HepG2 (cell line): ENCODE measurements around the gene RELB. TPM values are rescaled to one million over a fixed set of nuclear protein-coding genes. Genes with fewer than 3 reads are reported as not detected.

Source experiments
- ARNTL ChIP-seq: sonication (generic); formaldehyde crosslinking; IDR thresholded peaks from 2 replicates; pipeline ENCODE4 v1.4.0; 2020; ENCODE audit warnings: mild to moderate bottlenecking, missing genetic modification reagents
- BRD4 ChIP-seq: sonication (generic); formaldehyde crosslinking; IDR thresholded peaks from 2 replicates; pipeline ENCODE4 v1.4.0; 2020; ENCODE audit warnings: missing genetic modification reagents
- GABPB1 ChIP-seq: IDR thresholded peaks from 2 replicates; pipeline ENCODE4 v1.6.1; 2016; ENCODE audit warnings: mild to moderate bottlenecking, missing genetic modification reagents, moderate library complexity, missing compliant biosample characterization
- GLI4 ChIP-seq: sonication (generic); formaldehyde crosslinking; IDR thresholded peaks from 2 replicates; pipeline ENCODE4 v1.5.1; 2020; ENCODE audit warnings: missing genetic modification reagents, mild to moderate bottlenecking, moderate library complexity, borderline replicate concordance
- HDAC2 ChIP-seq: sonication (generic); formaldehyde crosslinking; IDR thresholded peaks from 2 replicates; pipeline ENCODE4 v1.4.0; 2020; ENCODE audit warnings: missing genetic modification reagents
- KAT7 ChIP-seq: IDR thresholded peaks from 2 replicates; pipeline ENCODE4 v1.6.1; 2018; ENCODE audit warnings: borderline replicate concordance, missing compliant biosample characterization
- MAF1 ChIP-seq: sonication (generic); formaldehyde crosslinking; IDR thresholded peaks from 2 replicates; pipeline ENCODE4 v1.5.0; 2020; ENCODE audit warnings: missing genetic modification reagents, borderline replicate concordance
- MAFK ChIP-seq, 2 experiments: IDR thresholded peaks in 1 of 2; conservative IDR thresholded peaks in 1 of 2; 2 replicates each; pipeline ENCODE4 v1.6.1; 2011; ENCODE audit warnings: improper control_type of control experiment in 2 of 2, low read length in 2 of 2
- MTF1 ChIP-seq: sonication (generic); formaldehyde crosslinking; IDR thresholded peaks from 2 replicates; pipeline ENCODE4 v1.5.0; 2020; ENCODE audit warnings: missing genetic modification reagents
- MYNN ChIP-seq: sonication (generic); formaldehyde crosslinking; IDR thresholded peaks from 2 replicates; pipeline ENCODE4 v1.4.0; 2020; ENCODE audit warnings: mild to moderate bottlenecking, low read depth, missing genetic modification reagents
- ZFX ChIP-seq: sonication (generic); formaldehyde crosslinking; IDR thresholded peaks from 2 replicates; pipeline ENCODE4 v1.4.0; 2020; ENCODE audit warnings: mild to moderate bottlenecking, low read depth, missing genetic modification reagents, moderate library complexity
- ZNF205 ChIP-seq: IDR thresholded peaks from 2 replicates; pipeline ENCODE4 v1.6.1; 2018; ENCODE audit warnings: missing biosample characterization, missing genetic modification reagents
- ZNF660 ChIP-seq: sonication (generic); formaldehyde crosslinking; IDR thresholded peaks from 2 replicates; pipeline ENCODE4 v1.5.1; 2020; ENCODE audit warnings: mild to moderate bottlenecking, low read depth, missing genetic modification reagents, borderline replicate concordance
- ZNF891 ChIP-seq: sonication (generic); formaldehyde crosslinking; IDR thresholded peaks from 2 replicates; pipeline ENCODE4 v1.5.0; 2020; ENCODE audit warnings: mild to moderate bottlenecking, missing genetic modification reagents
- polyA plus RNA-seq, 8 experiments: library from polyadenylated mRNA; depleted of rRNA in 3 of 8; stranded (reverse) in 7 of 8; unstranded in 1 of 8; fragments of >200 nt; fragmentation: Illumina TruSeq in 4 of 8; extraction: Trizol in 4 of 8; gene quantifications; 2 replicates each; pipeline versions ENCODE4 v1.2.1 to v1.2.3, GENCODE V29; 2011 to 2016; ENCODE audit warnings: low read depth in 4 of 8, missing spikeins in 1 of 8, mixed read lengths in 1 of 8; ENCODE audit not compliant: insufficient read depth in 1 of 8
- total RNA-seq, 5 experiments: library from RNA; depleted of rRNA; stranded (reverse); fragments of >200 nt; fragmentation: Illumina TruSeq; extraction: Trizol; gene quantifications; 2 replicates each; pipeline ENCODE4 v1.2.3, GENCODE V29; 2016; ENCODE audit warnings: low read depth in 1 of 5
- TF ChIP-seq, protein P1 (sequence below): IDR thresholded peaks from 2 replicates; pipeline ENCODE4 v1.6.1; 2016
- TF ChIP-seq, protein P2 (sequence below): sonication (generic); formaldehyde crosslinking; IDR thresholded peaks from 2 replicates; pipeline ENCODE4 v1.5.1; 2020; ENCODE audit warnings: mild to moderate bottlenecking, missing genetic modification reagents, borderline replicate concordance
- TF ChIP-seq, protein P3 (sequence below): IDR thresholded peaks from 2 replicates; pipeline ENCODE4 v1.6.1; 2016; ENCODE audit warnings: mild to moderate bottlenecking, missing biosample characterization, missing genetic modification reagents
- TF ChIP-seq, protein P4 (sequence below): sonication (generic); formaldehyde crosslinking; IDR thresholded peaks from 2 replicates; pipeline ENCODE4 v1.5.0; 2020; ENCODE audit warnings: mild to moderate bottlenecking, missing genetic modification reagents
- TF ChIP-seq, protein P5 (sequence below): sonication (generic); formaldehyde crosslinking; IDR thresholded peaks from 2 replicates; pipeline ENCODE4 v1.4.0; 2020; ENCODE audit warnings: missing genetic modification reagents
- TF ChIP-seq, protein P6 (sequence below): sonication (generic); formaldehyde crosslinking; conservative IDR thresholded peaks from 2 replicates; pipeline ENCODE4 v1.4.0; 2020; ENCODE audit warnings: missing genetic modification reagents

Gene RELB
- total and polyA plus RNA-seq, 2 of the 13 experiments (the other 11 are each of a cell fraction or from before 2014, with no cell fraction given), result 1.9 to 3.5 TPM

DNA sequence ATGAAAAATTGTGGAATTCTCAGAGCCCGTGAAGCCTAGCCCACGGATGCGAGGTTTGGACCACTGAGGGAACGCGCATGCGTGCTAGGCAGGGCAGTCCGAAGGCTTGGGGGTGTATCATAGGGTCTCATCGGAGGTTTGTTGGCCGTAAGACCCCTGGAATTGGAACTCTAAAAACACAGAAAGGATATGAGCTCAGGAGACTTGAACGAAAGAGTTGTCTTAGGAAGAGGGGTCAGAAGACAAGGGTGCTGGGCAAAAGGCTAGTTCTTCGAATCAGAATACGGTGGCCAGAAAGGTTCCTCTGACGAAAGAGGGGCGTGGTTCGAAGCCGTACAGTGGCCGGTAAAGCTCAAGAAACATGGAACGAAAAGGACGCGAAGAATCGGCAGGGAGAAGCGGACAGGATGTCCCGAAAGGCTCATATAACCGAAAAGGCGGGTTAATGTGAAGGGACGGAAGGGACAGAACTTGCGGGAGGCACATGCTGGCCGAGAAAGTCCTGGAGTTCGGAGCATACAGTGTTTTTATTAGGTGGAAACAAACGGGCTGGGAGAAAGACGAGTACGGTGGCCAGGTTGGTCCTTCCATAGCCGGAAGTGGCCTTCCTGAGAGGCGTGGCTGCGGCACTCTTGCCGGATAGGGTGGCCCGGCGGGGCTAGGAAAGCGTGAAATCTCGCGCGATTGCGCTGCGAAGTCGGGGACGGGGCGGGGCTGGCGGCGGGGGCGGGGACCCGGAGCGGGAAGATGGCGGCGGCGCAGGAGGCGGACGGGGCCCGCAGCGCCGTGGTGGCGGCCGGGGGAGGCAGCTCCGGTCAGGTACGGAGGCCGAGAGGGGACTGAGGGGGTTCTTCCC, 46.4 kb upstream of the RELB start, which contains the start of gene CLPTM1 (continued):
- TF ChIP-seq, protein P1, sequence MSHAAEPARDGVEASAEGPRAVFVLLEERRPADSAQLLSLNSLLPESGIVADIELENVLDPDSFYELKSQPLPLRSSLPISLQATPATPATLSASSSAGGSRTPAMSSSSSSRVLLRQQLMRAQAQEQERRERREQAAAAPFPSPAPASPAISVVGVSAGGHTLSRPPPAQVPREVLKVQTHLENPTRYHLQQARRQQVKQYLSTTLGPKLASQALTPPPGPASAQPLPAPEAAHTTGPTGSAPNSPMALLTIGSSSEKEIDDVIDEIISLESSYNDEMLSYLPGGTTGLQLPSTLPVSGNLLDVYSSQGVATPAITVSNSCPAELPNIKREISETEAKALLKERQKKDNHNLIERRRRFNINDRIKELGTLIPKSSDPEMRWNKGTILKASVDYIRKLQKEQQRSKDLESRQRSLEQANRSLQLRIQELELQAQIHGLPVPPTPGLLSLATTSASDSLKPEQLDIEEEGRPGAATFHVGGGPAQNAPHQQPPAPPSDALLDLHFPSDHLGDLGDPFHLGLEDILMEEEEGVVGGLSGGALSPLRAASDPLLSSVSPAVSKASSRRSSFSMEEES (CRISPR knock-in tag), result no peak
- TF ChIP-seq ZNF660, result no peak
- peak; percentile 46 for TF ChIP-seq HDAC2 (CRISPR knock-in tag)
- TF ChIP-seq, protein P2, sequence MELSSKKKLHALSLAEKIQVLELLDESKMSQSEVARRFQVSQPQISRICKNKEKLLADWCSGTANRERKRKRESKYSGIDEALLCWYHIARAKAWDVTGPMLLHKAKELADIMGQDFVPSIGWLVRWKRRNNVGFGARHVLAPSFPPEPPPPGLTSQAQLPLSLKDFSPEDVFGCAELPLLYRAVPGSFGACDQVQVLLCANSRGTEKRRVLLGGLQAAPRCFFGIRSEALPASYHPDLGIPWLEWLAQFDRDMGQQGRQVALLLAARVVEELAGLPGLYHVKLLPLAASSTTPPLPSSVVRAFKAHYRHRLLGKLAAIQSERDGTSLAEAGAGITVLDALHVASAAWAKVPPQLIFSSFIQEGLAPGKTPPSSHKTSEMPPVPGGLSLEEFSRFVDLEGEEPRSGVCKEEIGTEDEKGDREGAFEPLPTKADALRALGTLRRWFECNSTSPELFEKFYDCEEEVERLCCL (CRISPR knock-in tag), result no peak; the same call in 1 of the 2 replicates
- no peak for TF ChIP-seq MAFK (conservative IDR thresholded peaks at IDR 0.05 in 1 of 2, IDR thresholded peaks at IDR 0.05 in 1 of 2; ENCODE audit: low read length in 2 of 2)
- TF ChIP-seq, protein P3, sequence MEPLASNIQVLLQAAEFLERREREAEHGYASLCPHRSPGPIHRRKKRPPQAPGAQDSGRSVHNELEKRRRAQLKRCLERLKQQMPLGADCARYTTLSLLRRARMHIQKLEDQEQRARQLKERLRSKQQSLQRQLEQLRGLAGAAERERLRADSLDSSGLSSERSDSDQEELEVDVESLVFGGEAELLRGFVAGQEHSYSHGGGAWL, result no peak
- no peak for TF ChIP-seq ARNTL (CRISPR knock-in tag)
- TF ChIP-seq ZFX, result peak; percentile 63
- no peak for TF ChIP-seq MAF1 (CRISPR knock-in tag)
- no peak for TF ChIP-seq ZNF891 (CRISPR knock-in tag)
- no peak for TF ChIP-seq KAT7 (CRISPR knock-in tag)
- no peak for TF ChIP-seq GLI4
- TF ChIP-seq ZNF205 (CRISPR knock-in tag), result no peak
- TF ChIP-seq, protein P4, sequence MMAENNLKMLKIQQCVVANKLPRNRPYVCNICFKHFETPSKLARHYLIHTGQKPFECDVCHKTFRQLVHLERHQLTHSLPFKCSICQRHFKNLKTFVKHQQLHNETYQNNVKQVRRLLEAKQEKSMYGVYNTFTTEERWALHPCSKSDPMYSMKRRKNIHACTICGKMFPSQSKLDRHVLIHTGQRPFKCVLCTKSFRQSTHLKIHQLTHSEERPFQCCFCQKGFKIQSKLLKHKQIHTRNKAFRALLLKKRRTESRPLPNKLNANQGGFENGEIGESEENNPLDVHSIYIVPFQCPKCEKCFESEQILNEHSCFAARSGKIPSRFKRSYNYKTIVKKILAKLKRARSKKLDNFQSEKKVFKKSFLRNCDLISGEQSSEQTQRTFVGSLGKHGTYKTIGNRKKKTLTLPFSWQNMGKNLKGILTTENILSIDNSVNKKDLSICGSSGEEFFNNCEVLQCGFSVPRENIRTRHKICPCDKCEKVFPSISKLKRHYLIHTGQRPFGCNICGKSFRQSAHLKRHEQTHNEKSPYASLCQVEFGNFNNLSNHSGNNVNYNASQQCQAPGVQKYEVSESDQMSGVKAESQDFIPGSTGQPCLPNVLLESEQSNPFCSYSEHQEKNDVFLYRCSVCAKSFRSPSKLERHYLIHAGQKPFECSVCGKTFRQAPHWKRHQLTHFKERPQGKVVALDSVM (CRISPR knock-in tag), result peak; percentile 17; the same call in 1 of the 2 replicates
- TF ChIP-seq BRD4 (CRISPR knock-in tag), result no peak; the same call in 1 of the 2 replicates
- TF ChIP-seq GABPB1 (CRISPR knock-in tag), result peak; percentile 92
- TF ChIP-seq MTF1, result no peak
- TF ChIP-seq, protein P5, sequence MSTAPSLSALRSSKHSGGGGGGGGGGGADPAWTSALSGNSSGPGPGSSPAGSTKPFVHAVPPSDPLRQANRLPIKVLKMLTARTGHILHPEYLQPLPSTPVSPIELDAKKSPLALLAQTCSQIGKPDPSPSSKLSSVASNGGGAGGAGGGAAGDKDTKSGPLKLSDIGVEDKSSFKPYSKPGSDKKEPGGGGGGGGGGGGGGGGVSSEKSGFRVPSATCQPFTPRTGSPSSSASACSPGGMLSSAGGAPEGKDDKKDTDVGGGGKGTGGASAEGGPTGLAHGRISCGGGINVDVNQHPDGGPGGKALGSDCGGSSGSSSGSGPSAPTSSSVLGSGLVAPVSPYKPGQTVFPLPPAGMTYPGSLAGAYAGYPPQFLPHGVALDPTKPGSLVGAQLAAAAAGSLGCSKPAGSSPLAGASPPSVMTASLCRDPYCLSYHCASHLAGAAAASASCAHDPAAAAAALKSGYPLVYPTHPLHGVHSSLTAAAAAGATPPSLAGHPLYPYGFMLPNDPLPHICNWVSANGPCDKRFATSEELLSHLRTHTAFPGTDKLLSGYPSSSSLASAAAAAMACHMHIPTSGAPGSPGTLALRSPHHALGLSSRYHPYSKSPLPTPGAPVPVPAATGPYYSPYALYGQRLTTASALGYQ, result no peak
- TF ChIP-seq MYNN (CRISPR knock-in tag), result no peak
- TF ChIP-seq, protein P6, sequence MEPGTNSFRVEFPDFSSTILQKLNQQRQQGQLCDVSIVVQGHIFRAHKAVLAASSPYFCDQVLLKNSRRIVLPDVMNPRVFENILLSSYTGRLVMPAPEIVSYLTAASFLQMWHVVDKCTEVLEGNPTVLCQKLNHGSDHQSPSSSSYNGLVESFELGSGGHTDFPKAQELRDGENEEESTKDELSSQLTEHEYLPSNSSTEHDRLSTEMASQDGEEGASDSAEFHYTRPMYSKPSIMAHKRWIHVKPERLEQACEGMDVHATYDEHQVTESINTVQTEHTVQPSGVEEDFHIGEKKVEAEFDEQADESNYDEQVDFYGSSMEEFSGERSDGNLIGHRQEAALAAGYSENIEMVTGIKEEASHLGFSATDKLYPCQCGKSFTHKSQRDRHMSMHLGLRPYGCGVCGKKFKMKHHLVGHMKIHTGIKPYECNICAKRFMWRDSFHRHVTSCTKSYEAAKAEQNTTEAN, result no peak
